D721Med (cell line): ENCODE data around the gene COX4I1.

Experiments
- DNase-seq: peaks from one replicate; pipeline ENCODE4 v3.0.0; 2011; ENCODE audit warnings: low spot score; ENCODE audit not compliant: insufficient read length
- FAIRE-seq: peaks from 2 replicates; lab custom pipeline; 2011; peaks lifted over from hg19 to GRCh38; lab: Jason Lieb, UNC
- TF ChIP-seq, protein P1 (sequence below): IDR thresholded peaks from 2 replicates; pipeline ENCODE4 v1.5.1; 2012; ENCODE audit warnings: mild to moderate bottlenecking, control low read depth; ENCODE audit not compliant: insufficient read depth; ENCODE audit errors: missing control alignments

COX4I1 gene

DNA sequence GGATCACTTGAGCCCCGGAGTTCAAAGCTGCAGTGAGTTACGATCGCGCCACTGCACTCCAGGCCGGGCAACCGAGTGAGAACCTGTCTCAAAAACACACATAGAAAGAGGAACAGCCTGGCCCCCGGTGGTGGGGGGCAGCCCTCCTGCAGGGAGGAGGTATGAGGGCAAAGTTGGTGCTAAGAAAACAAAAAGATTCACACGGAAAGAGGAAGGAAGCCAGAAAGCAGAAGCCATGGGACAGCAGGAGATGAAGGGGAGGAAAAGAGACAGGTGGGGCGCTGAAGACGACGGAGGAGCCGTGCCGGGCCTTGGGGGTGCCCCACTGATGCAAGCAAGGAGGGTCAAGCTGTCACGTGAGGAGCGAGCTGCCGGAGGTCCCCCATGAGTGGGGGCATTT is 40.4 kb upstream of the COX4I1 start:
- DNase-seq (no peak), FAIRE-seq (no peak)
- TF ChIP-seq, protein P1, sequence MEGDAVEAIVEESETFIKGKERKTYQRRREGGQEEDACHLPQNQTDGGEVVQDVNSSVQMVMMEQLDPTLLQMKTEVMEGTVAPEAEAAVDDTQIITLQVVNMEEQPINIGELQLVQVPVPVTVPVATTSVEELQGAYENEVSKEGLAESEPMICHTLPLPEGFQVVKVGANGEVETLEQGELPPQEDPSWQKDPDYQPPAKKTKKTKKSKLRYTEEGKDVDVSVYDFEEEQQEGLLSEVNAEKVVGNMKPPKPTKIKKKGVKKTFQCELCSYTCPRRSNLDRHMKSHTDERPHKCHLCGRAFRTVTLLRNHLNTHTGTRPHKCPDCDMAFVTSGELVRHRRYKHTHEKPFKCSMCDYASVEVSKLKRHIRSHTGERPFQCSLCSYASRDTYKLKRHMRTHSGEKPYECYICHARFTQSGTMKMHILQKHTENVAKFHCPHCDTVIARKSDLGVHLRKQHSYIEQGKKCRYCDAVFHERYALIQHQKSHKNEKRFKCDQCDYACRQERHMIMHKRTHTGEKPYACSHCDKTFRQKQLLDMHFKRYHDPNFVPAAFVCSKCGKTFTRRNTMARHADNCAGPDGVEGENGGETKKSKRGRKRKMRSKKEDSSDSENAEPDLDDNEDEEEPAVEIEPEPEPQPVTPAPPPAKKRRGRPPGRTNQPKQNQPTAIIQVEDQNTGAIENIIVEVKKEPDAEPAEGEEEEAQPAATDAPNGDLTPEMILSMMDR: no peak

DNA sequence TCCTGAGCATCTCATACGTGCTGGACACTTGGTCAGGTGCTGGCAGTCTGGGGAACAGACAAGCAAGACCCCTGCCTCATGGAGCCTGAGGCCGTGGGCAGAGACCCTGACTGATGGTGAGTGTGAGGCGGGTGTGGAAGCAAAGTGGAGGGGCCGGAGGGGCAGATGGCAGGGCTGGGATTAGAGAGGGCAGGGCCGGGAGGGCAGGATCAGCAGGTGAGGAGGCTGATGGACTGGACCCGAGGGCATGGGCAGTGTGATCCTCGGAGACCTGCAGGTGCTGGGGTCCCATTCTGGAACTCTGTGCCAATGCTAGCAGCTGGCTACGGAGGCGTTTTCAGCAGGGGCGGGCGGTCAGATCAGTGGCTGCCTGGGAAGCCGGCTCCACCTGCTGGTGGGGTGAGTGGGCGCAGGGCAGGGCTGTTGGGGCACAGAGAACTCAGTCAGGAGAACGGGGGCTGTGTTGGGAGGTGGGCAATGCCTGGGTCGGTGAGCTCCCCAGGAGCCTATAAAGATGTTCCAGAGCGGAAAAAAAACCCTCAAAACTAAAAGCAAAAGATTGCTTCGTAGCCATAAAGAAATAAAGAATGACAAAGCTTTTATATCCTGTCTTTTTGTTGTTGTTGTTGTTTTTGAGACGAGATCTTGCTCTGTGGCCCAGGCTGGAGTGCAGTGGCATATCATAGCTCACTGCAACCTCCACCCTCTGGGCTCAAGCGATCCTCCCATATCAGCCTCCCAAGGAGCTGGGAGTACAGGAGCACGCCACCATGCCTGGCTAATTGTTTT is 39.7 kb upstream of the COX4I1 start:
- TF ChIP-seq, protein P1: peak; percentile 60
- DNase-seq (no peak), FAIRE-seq (no peak)

DNA sequence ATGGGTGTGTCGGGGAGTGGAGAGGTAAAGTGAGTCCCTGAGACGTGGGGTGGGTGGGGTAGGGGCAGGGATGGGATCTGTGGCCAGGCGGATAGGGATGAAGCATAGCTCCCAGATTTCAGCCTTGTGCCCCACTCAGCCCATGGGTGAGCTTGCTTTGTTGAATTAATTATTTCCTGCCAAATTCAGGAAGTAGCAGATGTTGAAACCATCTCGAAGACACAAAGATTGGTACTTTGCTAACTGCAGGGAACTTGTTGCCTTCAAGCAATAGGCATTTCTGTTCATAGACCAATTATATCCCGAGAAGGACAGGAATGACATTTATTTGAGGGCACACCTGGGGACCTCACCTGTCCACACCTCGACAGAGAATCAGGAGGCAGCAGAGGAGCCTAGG is 37.6 kb upstream of the COX4I1 start:
- no peak for DNase-seq
- TF ChIP-seq, protein P1: no peak
- FAIRE-seq: no peak

- TF ChIP-seq, protein P1: no peak
- DNase-seq (no peak), FAIRE-seq (no peak)
Observed at GRCh38 chr16:85762970-85763369, 36.5 kb upstream of the COX4I1 start.

DNA sequence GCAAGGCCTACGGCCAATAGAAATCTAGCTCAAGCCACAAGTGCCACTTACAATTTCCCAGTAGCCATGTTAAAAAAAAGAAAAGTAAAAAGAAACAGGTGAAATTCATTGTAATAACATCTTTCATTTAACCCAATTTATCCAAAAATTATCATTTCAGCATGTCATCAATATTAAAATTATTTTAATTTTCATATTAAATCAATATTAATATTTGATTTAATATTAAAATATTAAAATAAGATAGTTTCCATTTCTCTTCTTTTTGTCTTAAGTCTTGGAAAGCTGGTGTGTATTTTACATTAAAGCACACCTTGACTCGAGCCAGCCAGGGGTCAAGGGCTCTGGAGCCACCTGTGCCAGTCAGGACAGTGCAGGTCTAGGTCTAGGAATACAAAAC is 35.9 kb upstream of the COX4I1 start:
- TF ChIP-seq, protein P1: no peak
- no peak for FAIRE-seq

GRCh38 chr16:85765211-85765610 is 34.3 kb upstream of the COX4I1 start:
- TF ChIP-seq, protein P1: no peak
- FAIRE-seq: no peak

More for the DNA sequence above, 35.9 kb upstream of the COX4I1 start:
- no peak for DNase-seq

GRCh38 chr16:85765767-85766166 is 33.7 kb upstream of the COX4I1 start:
- TF ChIP-seq, protein P1: no peak
- FAIRE-seq (no peak), DNase-seq (no peak)

More at GRCh38 chr16:85765211-85765610, 34.3 kb upstream of the COX4I1 start:
- no peak for DNase-seq
